GM18505 (cell line): Measurements from ENCODE around the gene PHLPP1.

ENCODE experiments used
- ATAC-seq: cut with Tn5 transposase; IDR thresholded peaks from one replicate; pipeline ENCODE4 v1.9.1; 2021; ENCODE audit not compliant: unreplicated experiment
- POLR2A ChIP-seq: IDR thresholded peaks from 4 replicates; pipeline ENCODE4 v1.6.1; 2011; ENCODE audit warnings: borderline replicate concordance; ENCODE audit not compliant: insufficient read depth, insufficient read length; ENCODE audit errors: extremely low read depth

PHLPP1 gene

GRCh38 chr18:62741584-62741983 lies 26.2 kb downstream of the PHLPP1 start:
- no peak for ATAC-seq
- no peak for TF ChIP-seq POLR2A

GRCh38 chr18:62744076-62744968 lies 29.0 kb downstream of the PHLPP1 start:
- no peak for TF ChIP-seq POLR2A
- ATAC-seq = no peak

- no peak for TF ChIP-seq POLR2A
- ATAC-seq = no peak
Measured at GRCh38 chr18:62745089-62745751, 29.9 kb downstream of the PHLPP1 start.

- TF ChIP-seq POLR2A = no peak
- no peak for ATAC-seq
Measured at GRCh38 chr18:62749389-62749788, 34.0 kb downstream of the PHLPP1 start.

GRCh38 chr18:62751341-62751821 lies 36.0 kb downstream of the PHLPP1 start:
- TF ChIP-seq POLR2A = no peak
- ATAC-seq = no peak

GRCh38 chr18:62751977-62752376 lies 36.6 kb downstream of the PHLPP1 start:
- ATAC-seq = no peak
- TF ChIP-seq POLR2A = no peak

- TF ChIP-seq POLR2A = no peak
- no peak for ATAC-seq
Measured at GRCh38 chr18:62754026-62754425, 38.7 kb downstream of the PHLPP1 start.

GRCh38 chr18:62755454-62755853 lies 40.1 kb downstream of the PHLPP1 start:
- no peak for TF ChIP-seq POLR2A
- ATAC-seq = no peak

GRCh38 chr18:62755946-62756345 lies 40.6 kb downstream of the PHLPP1 start:
- no peak for TF ChIP-seq POLR2A
- ATAC-seq = no peak

GRCh38 chr18:62757399-62758010 lies 42.2 kb downstream of the PHLPP1 start:
- no peak for TF ChIP-seq POLR2A
- ATAC-seq = no peak

- no peak for TF ChIP-seq POLR2A
- no peak for ATAC-seq
Measured at GRCh38 chr18:62758591-62758990, 43.2 kb downstream of the PHLPP1 start.

GRCh38 chr18:62759704-62760402 lies 44.5 kb downstream of the PHLPP1 start:
- ATAC-seq = no peak

GRCh38 chr18:62760403-62760734 lies 45.0 kb downstream of the PHLPP1 start:
- ATAC-seq = no peak
- TF ChIP-seq POLR2A = no peak

More at GRCh38 chr18:62759704-62760402, 44.5 kb downstream of the PHLPP1 start:
- no peak for TF ChIP-seq POLR2A
